HCT116 (cell line): ENCODE data around the gene WDFY2. TPM values are rescaled to one million over a fixed set of nuclear protein-coding genes. Genes with fewer than 3 reads are reported as not detected.

Experiments
- ATAC-seq: fragments of 200-7000 bp; cut with Tn5 transposase; 2 replicates; pipeline ENCODE4 v1.9.1; 2020; ENCODE audit warnings: mild to moderate bottlenecking, moderate library complexity
- BruUV-seq: library from RNA; stranded (reverse); fragments of 400-500 nt; replicated peaks from 2 replicates; lab custom pipeline; 2021; lab: Mats Ljungman, UMichigan
- CTCF ChIA-PET: fragments of 300-600 bp; sonication (Branson Sonifier 250); formaldehyde crosslinking; loops from one replicate; lab custom pipeline; 2021; ENCODE audit warnings: antibody characterized with exemption; lab: Charles Lee
- POLR2A ChIA-PET: fragments of 300-600, 350-600 bp; sonication (Branson Sonifier 250); formaldehyde crosslinking; loops from one replicate; lab custom pipeline; 2021; ENCODE audit warnings: antibody characterized with exemption; lab: Charles Lee
- RAD21 ChIA-PET, 2 experiments: fragments of 300-600 bp; sonication (Branson Sonifier 250); formaldehyde crosslinking; loops; one replicate each; lab custom pipeline; 2023; ENCODE audit warnings: low total read pairs in 2 of 2; ENCODE audit not compliant: uncharacterized antibody in 2 of 2, unreplicated experiment in 2 of 2, low non-redundant PET in 1 of 2; lab: Charles Lee
- DNase-seq: peaks from one replicate; pipeline ENCODE4 v3.0.0-alpha.2; 2010; ENCODE audit warnings: low read depth, low spot score
- H2AFZ ChIP-seq: fragments of 200-600 bp; shearing (Covaris generic), sonication (generic); 2 replicates; pipeline ENCODE4 v1.6.1; 2017; ENCODE audit warnings: low read depth, mixed run types, mixed read lengths, antibody characterized with exemption, low read length; ENCODE audit not compliant: poor library complexity, severe bottlenecking
- H3K27ac ChIP-seq: 2 replicates; pipeline ENCODE4 v1.5.1; 2012; ENCODE audit warnings: low read depth, low read length
- H3K27me3 ChIP-seq: fragments of 200-600 bp; sonication (generic); 2 replicates; pipeline ENCODE4 v1.6.1; 2016; ENCODE audit warnings: mixed run types, low read length, mixed read lengths; ENCODE audit not compliant: insufficient read depth
- H3K36me3 ChIP-seq, 2 experiments: fragments of 200-500 bp in 1 of 2; fragments of 200-600 bp in 1 of 2; sonication (Bioruptor generic) in 1 of 2; sonication (generic) in 1 of 2; 2 replicates each; pipeline versions ENCODE4 v1.5.1 to v1.6.1; 2014 to 2016; ENCODE audit warnings: low read length in 2 of 2, inconsistent platforms in 1 of 2, mixed read lengths in 1 of 2, mixed run types in 1 of 2; ENCODE audit not compliant: insufficient read depth in 2 of 2, control insufficient read depth in 1 of 2
- H3K4me1 ChIP-seq, 2 experiments: fragments of 200-600 bp in 1 of 2; sonication (generic) in 1 of 2; 2 replicates each; pipeline versions ENCODE4 v1.5.1 to v1.6.1; 2012 to 2017; ENCODE audit warnings: low read length in 2 of 2, inconsistent platforms in 1 of 2, mild to moderate bottlenecking in 1 of 2, mixed read lengths in 1 of 2, mixed run types in 1 of 2, moderate library complexity in 1 of 2; ENCODE audit not compliant: insufficient read depth in 2 of 2, control insufficient read depth in 1 of 2
- H3K4me2 ChIP-seq: fragments of 200-600 bp; sonication (generic); 2 replicates; pipeline ENCODE4 v1.6.1; 2017; ENCODE audit warnings: mixed run types, low read length, mixed read lengths
- H3K4me3 ChIP-seq, 2 experiments: fragments of 200-600 bp in 1 of 2; sonication (generic) in 1 of 2; replicated peaks in 1 of 2; 2 replicates each; pipeline ENCODE4 v1.5.1; 2011 to 2016; ENCODE audit warnings: low read length in 2 of 2, control low read depth in 1 of 2, low read depth in 1 of 2, mild to moderate bottlenecking in 1 of 2, mixed read lengths in 1 of 2, mixed run types in 1 of 2
- H3K79me2 ChIP-seq: fragments of 200-600 bp; sonication (generic); 2 replicates; pipeline ENCODE4 v1.6.1; 2017; ENCODE audit warnings: mild to moderate bottlenecking, mixed run types, low read length, moderate library complexity, mixed read lengths; ENCODE audit not compliant: insufficient read depth
- H3K9ac ChIP-seq: fragments of 200-600 bp; sonication (generic); 2 replicates; pipeline ENCODE4 v1.6.1; 2016; ENCODE audit warnings: low read length, mixed read lengths
- H3K9me2 ChIP-seq: fragments of 200-600 bp; sonication (generic), shearing (Covaris generic); 2 replicates; pipeline ENCODE4 v1.6.1; 2017; ENCODE audit warnings: mixed run types, mild to moderate bottlenecking, moderate library complexity; ENCODE audit not compliant: insufficient read depth
- H3K9me3 ChIP-seq, 2 experiments: fragments of 200-500 bp in 1 of 2; fragments of 200-600 bp in 1 of 2; sonication (Bioruptor generic) in 1 of 2; sonication (generic) in 1 of 2; 2 replicates each; pipeline ENCODE4 v1.6.1; 2014 to 2017; ENCODE audit warnings: low read length in 2 of 2, mixed read lengths in 2 of 2, inconsistent platforms in 1 of 2, low read depth in 1 of 2, mild to moderate bottlenecking in 1 of 2, mixed run types in 1 of 2, moderate library complexity in 1 of 2; ENCODE audit not compliant: control insufficient read depth in 1 of 2, insufficient read depth in 1 of 2
- H4K20me1 ChIP-seq: fragments of 200-600 bp; sonication (generic), shearing (Covaris generic); 2 replicates; pipeline ENCODE4 v1.6.1; 2017; ENCODE audit warnings: mixed run types, mild to moderate bottlenecking, moderate library complexity; ENCODE audit not compliant: insufficient read depth
- EGR1 ChIP-seq: IDR thresholded peaks from 2 replicates; pipeline ENCODE4 v1.6.1; 2012; ENCODE audit warnings: low read depth
- ELF1 ChIP-seq: IDR thresholded peaks from 2 replicates; pipeline ENCODE4 v1.6.1; 2012; ENCODE audit warnings: low read depth, borderline replicate concordance
- FOSL1 ChIP-seq: IDR thresholded peaks from 2 replicates; pipeline ENCODE4 v1.6.1; 2012; ENCODE audit warnings: low read depth
- JUND ChIP-seq: IDR thresholded peaks from 2 replicates; pipeline ENCODE4 v1.6.1; 2012
- MAX ChIP-seq: IDR thresholded peaks from 2 replicates; pipeline ENCODE4 v1.6.1; 2012
- POLR2A ChIP-seq: IDR thresholded peaks from 2 replicates; pipeline ENCODE4 v1.7.0; 2011; ENCODE audit warnings: borderline replicate concordance; ENCODE audit not compliant: insufficient read depth, insufficient read length; ENCODE audit errors: extremely low read depth
- POLR2AphosphoS5 ChIP-seq: IDR thresholded peaks from 2 replicates; pipeline ENCODE4 v1.6.1; 2011; ENCODE audit warnings: mild to moderate bottlenecking, low read depth, low read length, moderate library complexity
- RAD21 ChIP-seq: IDR thresholded peaks from 2 replicates; pipeline ENCODE4 v1.6.1; 2012; ENCODE audit warnings: low read depth, mild to moderate bottlenecking
- SIN3A ChIP-seq: IDR thresholded peaks from 2 replicates; pipeline ENCODE4 v1.6.1; 2012; ENCODE audit warnings: low read depth
- SP1 ChIP-seq: IDR thresholded peaks from 2 replicates; pipeline ENCODE4 v1.6.1; 2012; ENCODE audit warnings: low read depth
- TCF7L2 ChIP-seq: IDR thresholded peaks from 2 replicates; pipeline ENCODE4 v1.7.0; 2011; ENCODE audit warnings: borderline replicate concordance, inconsistent platforms; ENCODE audit not compliant: insufficient read depth, insufficient read length; ENCODE audit errors: extremely low read depth
- YY1 ChIP-seq: IDR thresholded peaks from 2 replicates; pipeline ENCODE4 v1.6.1; 2011; ENCODE audit warnings: low read length, low read depth, moderate library complexity, mild to moderate bottlenecking; ENCODE audit not compliant: insufficient replicate concordance; ENCODE audit errors: extremely low read depth
- ZNF274 ChIP-seq: fragments of 200-500 bp; sonication (Bioruptor generic); IDR thresholded peaks from 2 replicates; pipeline ENCODE4 v1.6.1; 2014; ENCODE audit warnings: mild to moderate bottlenecking, low read depth, low read length, inconsistent platforms
- intact Hi-C: fragments of 100-400 bp; cut with micrococcal nuclease; formaldehyde crosslinking; loops from 2 replicates; pipeline ENCODE4 v1.10.0; 2022
- total RNA-seq: library from RNA; stranded (reverse); gene quantifications from one replicate; pipeline ENCODE4 v1.2.1, GENCODE V29; 2021; ENCODE audit not compliant: unreplicated experiment
- TF ChIP-seq, protein P1 (sequence below): IDR thresholded peaks from 2 replicates; pipeline ENCODE4 v1.6.1; 2012; ENCODE audit warnings: low read depth

Gene WDFY2
- total RNA-seq, 1 experiment from 2014 or later: 6.1 TPM

DNA sequence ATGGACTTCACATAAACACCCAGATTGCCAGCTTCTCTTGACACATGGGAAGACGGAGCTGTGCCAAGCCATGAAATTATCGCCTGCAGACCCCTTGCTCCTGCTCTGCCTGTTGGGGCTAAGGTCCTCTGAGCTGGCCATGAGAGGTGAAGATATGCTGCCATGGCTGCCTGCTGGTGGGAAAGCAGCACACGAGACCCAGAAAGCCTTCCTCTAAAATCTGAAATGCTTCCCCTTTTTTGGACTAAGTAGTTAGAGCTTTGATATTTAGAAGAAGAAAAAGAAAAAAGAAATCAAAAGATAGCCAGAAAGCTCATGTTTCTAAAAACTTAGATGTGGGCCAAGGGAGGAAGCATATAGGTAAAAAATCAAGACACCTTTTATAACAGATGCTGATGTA lies 11.2 kb downstream of the WDFY2 start:
- Histone ChIP-seq H4K20me1 (no peaks in the 10 kb centered on the region), H3K36me3 (no peaks in the 10 kb centered on the region), H3K4me2 (no peak overlapping the region), H3K4me1 (peaks cover 7 to 12% of the 10 kb centered on the region in 2 experiments; a peak in 3 of 4 replicates), H3K79me2 (peaks cover 3% of the 10 kb centered on the region), H3K9me3 (no peaks in the 10 kb centered on the region), H2AFZ (no peak overlapping the region), H3K27me3 (no peaks in the 10 kb centered on the region), H3K9ac (no peak overlapping the region), H3K9me2 (no peaks in the 10 kb centered on the region), H3K27ac (no peak overlapping the region), H3K4me3 (no peak overlapping the region)
- RAD21 ChIA-PET: no interaction called here
- DNase-seq (no peak), ATAC-seq (no peak)
- POLR2A ChIA-PET: no interaction called here
- no TSS peak for BruUV-seq
- CTCF ChIA-PET: no interaction called here
- TF ChIP-seq SIN3A (no peak), RAD21 (no peak), TCF7L2 (no peak), POLR2A (no peak), FOSL1 (no peak), SP1 (no peak)
- TF ChIP-seq, protein P1, sequence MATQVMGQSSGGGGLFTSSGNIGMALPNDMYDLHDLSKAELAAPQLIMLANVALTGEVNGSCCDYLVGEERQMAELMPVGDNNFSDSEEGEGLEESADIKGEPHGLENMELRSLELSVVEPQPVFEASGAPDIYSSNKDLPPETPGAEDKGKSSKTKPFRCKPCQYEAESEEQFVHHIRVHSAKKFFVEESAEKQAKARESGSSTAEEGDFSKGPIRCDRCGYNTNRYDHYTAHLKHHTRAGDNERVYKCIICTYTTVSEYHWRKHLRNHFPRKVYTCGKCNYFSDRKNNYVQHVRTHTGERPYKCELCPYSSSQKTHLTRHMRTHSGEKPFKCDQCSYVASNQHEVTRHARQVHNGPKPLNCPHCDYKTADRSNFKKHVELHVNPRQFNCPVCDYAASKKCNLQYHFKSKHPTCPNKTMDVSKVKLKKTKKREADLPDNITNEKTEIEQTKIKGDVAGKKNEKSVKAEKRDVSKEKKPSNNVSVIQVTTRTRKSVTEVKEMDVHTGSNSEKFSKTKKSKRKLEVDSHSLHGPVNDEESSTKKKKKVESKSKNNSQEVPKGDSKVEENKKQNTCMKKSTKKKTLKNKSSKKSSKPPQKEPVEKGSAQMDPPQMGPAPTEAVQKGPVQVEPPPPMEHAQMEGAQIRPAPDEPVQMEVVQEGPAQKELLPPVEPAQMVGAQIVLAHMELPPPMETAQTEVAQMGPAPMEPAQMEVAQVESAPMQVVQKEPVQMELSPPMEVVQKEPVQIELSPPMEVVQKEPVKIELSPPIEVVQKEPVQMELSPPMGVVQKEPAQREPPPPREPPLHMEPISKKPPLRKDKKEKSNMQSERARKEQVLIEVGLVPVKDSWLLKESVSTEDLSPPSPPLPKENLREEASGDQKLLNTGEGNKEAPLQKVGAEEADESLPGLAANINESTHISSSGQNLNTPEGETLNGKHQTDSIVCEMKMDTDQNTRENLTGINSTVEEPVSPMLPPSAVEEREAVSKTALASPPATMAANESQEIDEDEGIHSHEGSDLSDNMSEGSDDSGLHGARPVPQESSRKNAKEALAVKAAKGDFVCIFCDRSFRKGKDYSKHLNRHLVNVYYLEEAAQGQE: no peak
- intact Hi-C loops: no loop called here

DNA sequence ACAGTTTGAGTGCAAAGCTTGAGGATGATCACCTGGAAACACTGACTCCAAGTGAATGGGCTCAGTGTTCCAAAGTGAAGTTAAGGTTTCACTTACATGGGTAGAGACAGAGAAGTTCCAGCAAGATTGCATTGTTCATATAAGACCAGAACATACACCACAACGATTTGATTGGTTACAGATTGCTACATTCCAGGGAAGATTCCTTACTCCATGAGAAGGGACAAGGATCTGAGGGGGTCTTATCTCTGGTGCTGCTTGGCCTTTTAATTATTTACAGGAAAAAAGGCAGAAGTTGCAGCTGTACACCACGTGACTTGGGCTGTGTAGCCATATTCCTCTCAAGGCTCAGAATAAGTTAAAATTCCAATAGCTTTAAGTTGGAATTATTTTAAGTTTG lies 12.3 kb downstream of the WDFY2 start:
- ChIA-PET POLR2A (no interaction called here), RAD21 (no interaction called here), CTCF (no interaction called here)
- no peak overlapping the region for H3K4me2 ChIP-seq
- H2AFZ ChIP-seq: no peak overlapping the region
- H3K4me3 ChIP-seq: no peak overlapping the region
- H3K27me3 ChIP-seq: no peaks in the 10 kb centered on the region
- peaks cover 3% of the 10 kb centered on the region for H3K79me2 ChIP-seq
- no peaks in the 10 kb centered on the region for H3K9me3 ChIP-seq
- no peaks in the 10 kb centered on the region for H3K9me2 ChIP-seq
- no peak for TF ChIP-seq MAX
- TF ChIP-seq ZNF274: no peak
- TF ChIP-seq TCF7L2: no peak
- no peak for TF ChIP-seq JUND
- no peak for TF ChIP-seq POLR2AphosphoS5
- no peak for TF ChIP-seq EGR1
- TF ChIP-seq ELF1: no peak
- TF ChIP-seq FOSL1: no peak
- TF ChIP-seq, protein P1: no peak
- TF ChIP-seq YY1: no peak
- no peak for ATAC-seq
- BruUV-seq: no TSS peak
- intact Hi-C loops: no loop called here
- H3K4me1 ChIP-seq: peaks cover 2% of the 10 kb centered on the region in 2 experiments; a peak in 2 of 4 replicates
- no peak for DNase-seq
- no peak overlapping the region for H3K9ac ChIP-seq
- no peak overlapping the region for H3K27ac ChIP-seq
- no peaks in the 10 kb centered on the region for H4K20me1 ChIP-seq
- no peaks in the 10 kb centered on the region for H3K36me3 ChIP-seq
